Measurements from ENCODE around the gene BMAL1.

DNA sequence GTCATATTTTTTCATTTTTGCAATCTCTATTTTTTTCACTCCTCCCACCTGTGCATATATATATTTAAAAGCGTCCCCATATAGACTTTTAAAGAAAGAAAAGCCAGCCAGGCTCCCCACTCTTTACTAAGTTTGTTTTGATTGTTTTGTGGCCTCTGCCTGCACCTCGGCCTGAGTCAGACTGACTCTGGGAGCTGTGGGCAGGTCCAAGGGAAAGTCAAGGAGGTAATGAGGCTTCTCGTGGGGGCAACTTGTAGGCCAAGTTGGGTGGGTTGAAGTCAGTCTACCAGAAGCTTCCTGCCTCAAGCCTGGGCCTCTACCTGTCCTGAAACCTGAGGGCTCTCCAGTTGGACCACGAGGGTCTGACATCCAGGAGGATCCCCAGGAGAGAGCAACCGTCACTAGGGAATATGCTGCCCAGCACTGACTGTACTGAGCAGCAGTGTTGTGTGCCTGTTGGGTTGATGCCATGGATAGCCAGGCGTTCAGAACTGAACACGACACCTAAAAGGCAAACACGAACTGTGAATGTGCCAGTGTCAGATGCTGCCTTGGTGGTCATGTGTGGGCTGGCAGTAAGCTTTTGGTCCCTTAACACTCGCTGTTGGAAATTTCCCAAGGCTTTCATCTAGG, 58.8 kb downstream of the BMAL1 start:
- TF ChIP-seq, protein P1, sequence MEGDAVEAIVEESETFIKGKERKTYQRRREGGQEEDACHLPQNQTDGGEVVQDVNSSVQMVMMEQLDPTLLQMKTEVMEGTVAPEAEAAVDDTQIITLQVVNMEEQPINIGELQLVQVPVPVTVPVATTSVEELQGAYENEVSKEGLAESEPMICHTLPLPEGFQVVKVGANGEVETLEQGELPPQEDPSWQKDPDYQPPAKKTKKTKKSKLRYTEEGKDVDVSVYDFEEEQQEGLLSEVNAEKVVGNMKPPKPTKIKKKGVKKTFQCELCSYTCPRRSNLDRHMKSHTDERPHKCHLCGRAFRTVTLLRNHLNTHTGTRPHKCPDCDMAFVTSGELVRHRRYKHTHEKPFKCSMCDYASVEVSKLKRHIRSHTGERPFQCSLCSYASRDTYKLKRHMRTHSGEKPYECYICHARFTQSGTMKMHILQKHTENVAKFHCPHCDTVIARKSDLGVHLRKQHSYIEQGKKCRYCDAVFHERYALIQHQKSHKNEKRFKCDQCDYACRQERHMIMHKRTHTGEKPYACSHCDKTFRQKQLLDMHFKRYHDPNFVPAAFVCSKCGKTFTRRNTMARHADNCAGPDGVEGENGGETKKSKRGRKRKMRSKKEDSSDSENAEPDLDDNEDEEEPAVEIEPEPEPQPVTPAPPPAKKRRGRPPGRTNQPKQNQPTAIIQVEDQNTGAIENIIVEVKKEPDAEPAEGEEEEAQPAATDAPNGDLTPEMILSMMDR (IDR thresholded peaks at IDR 0.05): no peak
- no peak for TF ChIP-seq POLR2A (IDR thresholded peaks at IDR 0.05)

Data from uterus (tissue), 2 donors.